Activated naive CD8-positive, alpha-beta T cell treated with anti-CD3 and anti-CD28 coated beads, Interleukin-2, amount 50 U/mL, for 16 hours (primary cell): Measurements from ENCODE around the gene ZNF276.
"Not testable (repeated sequence)": the region's sequence is repeated elsewhere in the genome, so short reads cannot be mapped to it uniquely, and the experiment has no call there.

Experiments used
- DNase-seq: peaks from one replicate; pipeline ENCODE4 v3.0.0-alpha.2; 2020; ENCODE audit warnings: low read depth, low spot score

Gene ZNF276

DNA sequence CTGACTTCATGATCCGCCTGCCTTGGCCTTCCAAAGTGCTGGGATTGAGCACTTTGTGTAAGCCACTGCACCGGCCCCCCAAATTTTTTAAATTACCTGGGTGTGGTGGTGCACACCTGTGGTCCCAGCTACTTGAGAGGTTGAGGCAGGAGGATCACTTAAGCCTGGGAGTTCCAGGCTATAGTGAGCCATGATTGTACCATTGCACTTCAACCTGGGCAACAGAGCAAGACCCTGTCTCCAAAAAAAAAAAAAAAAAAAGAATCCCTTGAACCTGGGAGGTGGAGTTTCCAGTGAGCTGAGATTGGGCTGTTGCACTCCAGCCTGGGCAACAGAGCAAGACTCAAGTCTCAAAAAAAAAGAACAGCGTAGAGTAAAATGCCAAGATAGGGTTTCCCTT lies 15.2 kb downstream of the ZNF276 start:
- DNase-seq: no peak

DNA sequence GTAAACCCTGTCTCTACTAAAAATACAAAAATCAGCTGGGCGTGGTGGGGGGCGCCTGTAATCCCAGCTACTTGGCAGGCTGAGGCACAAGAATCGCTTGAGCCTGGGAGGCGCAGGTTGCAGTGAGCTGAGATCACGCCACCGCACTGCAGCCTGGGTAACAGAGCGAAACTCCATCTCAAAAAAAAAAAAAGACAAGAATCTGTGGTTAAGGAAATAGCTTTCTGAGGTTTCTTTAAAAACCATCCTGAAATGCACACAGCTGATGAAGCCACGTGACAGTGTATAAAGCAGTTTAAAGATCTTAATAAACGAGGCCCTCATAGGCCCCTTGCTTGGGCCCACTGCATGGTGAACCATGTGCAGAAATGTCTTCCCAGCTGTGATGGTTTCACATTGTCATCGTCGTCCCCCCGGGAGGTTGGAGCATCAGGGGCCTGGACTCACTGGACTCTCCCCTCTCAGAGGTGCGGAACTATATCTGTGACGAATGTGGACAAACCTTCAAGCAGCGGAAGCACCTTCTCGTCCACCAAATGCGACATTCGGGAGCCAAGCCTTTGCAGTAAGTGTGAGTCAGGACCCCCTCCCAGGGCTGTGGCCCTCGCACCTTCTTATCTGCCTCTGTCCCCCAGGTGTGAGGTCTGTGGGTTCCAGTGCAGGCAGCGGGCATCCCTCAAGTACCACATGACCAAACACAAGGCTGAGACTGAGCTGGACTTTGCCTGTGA lies 16.2 kb downstream of the ZNF276 start:
- DNase-seq: no peak

- no peak for DNase-seq
Observed at GRCh38 chr16:89738072-89738377, 16.7 kb downstream of the ZNF276 start.

DNA sequence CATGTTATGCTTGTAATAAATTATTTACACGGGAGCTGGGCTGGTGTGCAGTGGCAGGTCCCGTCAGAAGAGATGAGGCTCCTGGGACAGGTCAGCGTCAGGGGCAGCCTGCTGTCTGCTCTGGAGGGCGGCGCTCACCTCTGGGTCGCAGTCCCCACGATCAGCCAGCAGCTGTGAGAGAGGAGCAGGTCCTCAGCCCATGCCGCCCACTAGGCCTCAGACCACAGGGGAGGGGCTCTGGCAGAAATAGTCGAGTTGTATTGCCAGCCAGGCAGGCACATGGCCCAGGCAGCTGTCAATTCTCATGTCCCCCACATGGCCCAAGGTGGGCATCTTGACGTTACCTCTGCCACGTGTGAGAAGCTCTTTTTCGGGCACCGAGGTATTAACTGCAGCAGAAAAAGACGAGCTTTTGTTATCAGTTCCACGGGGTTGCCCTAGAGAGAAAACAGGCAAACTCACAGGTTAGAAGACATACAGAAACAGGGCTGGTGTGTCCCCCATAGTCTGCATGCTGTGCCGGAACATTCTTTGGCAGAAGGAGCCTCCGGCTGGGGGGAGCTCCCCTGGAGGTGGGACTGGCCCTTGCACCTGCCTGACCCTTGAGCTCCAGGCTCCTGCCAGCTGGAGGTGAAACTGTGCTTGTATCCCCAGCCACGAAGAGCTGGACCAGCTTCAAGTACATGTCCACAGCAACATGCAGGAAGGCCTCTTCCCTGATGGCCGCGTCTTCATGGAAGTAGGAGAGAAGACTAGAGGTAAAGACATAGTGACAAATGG lies 17.4 kb downstream of the ZNF276 start:
- no peak for DNase-seq

DNA sequence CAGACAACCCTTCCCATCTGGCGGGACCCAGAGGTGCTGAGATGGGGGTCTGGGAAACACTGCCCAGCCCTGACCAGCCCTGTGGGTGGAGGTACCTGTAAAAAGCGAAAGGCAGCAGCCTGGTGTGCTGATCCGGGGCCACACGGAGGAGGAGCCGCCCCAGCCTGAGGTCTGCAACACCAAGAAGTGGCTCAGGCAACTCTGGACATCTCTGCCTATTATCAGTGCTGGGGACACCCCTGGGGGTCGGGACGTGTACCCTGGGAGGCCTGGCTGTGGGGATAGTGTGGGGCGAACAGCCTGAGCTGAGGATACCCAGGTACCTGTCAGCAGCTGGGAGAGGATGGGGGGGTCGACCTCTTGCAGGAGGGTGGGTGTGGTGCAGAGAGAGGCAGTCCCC lies 18.0 kb downstream of the ZNF276 start:
- no peak for DNase-seq

DNA sequence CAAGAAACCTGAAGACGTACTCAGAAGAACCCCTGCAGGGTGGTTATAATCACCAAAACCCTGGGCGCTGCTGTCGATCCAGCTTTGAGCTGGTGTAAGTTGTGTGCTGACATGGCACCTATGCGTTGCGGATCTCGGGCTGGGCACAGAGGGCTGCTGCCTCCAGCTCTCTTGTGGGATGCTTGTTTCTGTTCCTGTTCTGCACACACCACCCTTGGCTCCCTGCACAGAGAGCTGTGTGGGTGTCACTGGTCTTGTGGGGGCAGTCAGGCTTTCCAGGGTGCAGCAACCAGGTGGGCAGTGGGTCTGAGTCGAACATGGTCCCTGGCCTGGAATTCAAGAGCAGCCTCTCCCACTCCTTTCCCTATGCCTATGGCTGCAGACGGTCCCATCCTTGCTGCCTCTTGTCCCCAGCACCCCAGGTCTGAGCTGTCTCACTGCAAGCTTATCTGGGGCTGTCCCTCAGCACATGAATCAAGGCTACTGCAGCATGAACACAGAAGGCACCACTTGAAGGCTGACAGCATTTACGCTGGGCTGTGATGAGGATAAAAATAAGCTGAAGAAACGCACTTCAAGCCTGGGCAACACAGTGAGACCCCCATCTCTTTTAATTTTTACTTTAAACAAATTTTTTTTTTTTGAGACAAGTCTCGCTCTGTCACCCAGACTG lies 20.1 kb downstream of the ZNF276 start:
- DNase-seq: no peak

- no peak for DNase-seq
Observed at GRCh38 chr16:89742948-89743347, 21.6 kb downstream of the ZNF276 start.

DNA sequence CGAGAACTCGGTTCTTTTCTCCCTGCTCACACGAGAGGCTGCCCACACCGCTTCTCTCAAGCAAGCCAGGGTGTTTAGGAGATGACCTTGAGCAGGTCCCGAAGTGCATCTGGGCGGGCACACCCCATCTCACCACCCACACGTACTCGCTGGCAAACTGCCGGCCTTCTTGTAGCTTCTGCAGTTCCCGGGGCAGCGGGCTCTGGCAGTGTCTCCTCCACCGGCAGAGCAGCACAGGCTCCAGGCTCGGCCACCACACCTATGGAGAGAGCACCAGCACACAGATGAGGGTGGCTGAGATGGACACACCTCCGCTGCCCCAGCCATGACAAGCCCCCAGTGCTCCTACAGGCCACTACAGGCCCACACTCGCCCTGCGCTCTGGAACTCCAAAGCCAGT lies 23.5 kb downstream of the ZNF276 start:
- DNase-seq: no peak

- no peak for DNase-seq
Observed at GRCh38 chr16:89746043-89746442, 24.7 kb downstream of the ZNF276 start.

- DNase-seq: no peak
Observed at GRCh38 chr16:89748076-89748475, 26.7 kb downstream of the ZNF276 start.

- no peak for DNase-seq
Observed at GRCh38 chr16:89748921-89749320, 27.6 kb downstream of the ZNF276 start.

GRCh38 chr16:89749637-89750036 lies 28.3 kb downstream of the ZNF276 start:
- DNase-seq: no peak

- no peak for DNase-seq
Observed at GRCh38 chr16:89759746-89760340, 38.5 kb downstream of the ZNF276 start.

DNA sequence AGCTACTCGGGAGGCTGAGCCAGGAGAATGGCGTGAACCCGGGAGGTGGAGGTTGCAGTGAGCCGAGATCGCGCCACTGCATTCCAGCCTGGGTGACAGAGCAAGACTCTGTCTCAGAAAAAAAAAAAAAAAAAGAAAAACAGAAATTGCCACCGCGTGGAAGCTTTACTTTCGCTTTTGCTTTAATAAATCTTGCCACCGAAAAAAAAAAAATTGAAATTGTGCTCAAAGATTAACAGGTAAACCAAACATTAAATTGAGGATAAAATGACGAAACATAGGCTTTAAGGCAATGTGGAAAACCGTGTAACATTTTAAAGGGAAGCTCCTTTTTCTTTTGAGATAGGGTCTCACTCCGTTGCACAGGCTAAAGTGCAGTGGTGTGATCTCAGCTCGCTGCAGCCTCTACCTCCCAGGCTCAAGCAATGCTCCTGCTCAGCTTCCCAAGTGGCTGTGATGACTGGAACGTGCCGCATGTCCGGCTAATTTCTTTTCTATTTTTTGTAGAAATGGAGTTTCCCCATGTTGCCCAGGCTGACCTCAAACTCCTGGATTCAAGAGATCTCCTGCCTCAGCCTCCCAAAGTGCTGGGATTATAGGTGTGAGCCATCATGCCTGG lies 40.1 kb downstream of the ZNF276 start:
- DNase-seq: no peak

- no peak for DNase-seq
Observed at GRCh38 chr16:89764711-89765201, 43.4 kb downstream of the ZNF276 start.

GRCh38 chr16:89765292-89765830 lies 44.0 kb downstream of the ZNF276 start:
- no peak for DNase-seq

DNA sequence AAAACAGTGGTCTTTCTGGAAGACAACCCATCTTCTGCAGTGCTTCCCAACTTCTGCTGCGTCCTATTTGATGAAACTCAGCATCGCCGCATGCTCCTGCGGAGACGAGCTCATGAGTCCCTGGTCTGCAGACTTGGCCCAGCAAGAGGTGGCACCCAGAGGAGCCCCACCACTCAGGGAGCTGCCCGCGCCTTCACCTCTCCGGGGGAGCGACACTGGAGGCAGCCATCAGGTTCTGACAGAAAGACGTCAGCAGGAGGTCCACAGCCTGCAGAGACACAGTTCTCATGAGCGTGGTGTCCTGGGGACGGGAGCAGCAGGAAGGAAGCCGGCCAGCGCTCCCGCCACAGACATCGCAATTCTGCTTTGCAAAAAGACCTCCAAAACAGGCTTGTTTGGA lies 49.0 kb downstream of the ZNF276 start:
- DNase-seq: no peak

DNA sequence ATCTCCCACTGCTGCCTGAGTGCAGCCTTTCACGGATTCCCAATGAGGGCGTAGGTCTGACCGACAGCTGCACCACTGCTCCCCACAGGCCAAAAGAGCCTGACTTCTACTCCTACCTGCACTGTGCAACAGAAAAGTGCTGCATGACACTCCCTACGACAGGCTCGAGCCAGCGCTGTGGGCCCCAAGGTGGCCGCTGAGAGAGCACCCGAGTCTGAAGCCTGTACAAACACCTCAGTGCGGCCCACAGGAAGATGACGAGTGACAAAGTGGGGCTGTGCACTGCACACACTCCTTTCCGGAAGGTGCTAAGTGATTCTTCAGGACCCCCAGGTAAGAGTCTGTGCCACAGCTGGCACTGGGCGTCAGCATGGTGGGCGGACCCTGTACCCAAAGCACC lies 53.9 kb downstream of the ZNF276 start:
- DNase-seq: no peak

DNA sequence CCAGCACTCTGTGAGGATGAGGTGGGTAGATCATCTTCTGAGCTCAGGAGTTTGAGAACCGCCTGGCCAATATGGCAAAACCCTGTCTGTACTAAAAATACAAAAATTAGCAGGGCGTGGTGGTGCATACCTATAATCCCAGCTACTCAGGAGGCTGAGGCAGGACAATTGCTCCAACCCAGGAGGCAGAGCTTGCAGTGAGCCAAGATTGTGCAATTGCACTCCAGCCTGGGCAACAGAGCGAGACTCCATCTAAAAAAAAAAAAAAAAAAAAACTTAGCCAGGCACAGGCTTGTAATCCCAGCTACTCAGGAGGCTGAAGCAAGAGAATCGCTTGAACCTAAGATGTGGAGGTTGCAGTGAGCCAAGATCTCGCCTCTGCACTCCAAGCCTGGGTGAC lies 56.9 kb downstream of the ZNF276 start:
- not testable (repeated sequence) for DNase-seq

GRCh38 chr16:89779231-89779908 lies 58.0 kb downstream of the ZNF276 start:
- no peak for DNase-seq

DNA sequence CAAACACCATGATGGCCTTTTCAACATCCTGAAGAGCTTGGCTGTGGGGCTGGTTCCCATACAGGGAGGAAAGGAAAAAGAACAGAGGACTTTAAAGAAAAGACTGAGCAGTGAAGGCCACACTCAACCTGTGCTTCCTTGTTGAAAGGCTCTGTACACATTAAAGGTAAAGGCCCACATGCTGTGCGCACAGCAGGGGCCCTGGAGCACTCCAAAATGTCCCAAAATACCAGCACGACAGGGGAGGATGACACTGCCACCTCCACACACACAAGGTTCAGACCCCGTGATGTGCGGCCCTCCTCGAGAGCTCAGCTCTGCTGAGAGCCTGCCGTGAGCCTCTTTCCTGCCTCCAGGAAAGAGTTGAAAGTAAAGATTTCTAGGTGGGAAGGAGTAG lies 58.6 kb downstream of the ZNF276 start:
- no peak for DNase-seq
